SK-N-MC (cell line): Measurements from ENCODE around the gene IQCB1.

Experiments
- EZH2 ChIP-seq: fragments of 200-600 bp; sonication (generic); IDR thresholded peaks from one replicate; pipeline ENCODE4 v1.6.1; 2017; ENCODE audit warnings: antibody characterized with exemption
- POLR2AphosphoS5 ChIP-seq: IDR thresholded peaks from 2 replicates; pipeline ENCODE4 v1.6.1; 2012; ENCODE audit warnings: mild to moderate bottlenecking, low read depth, low read length, borderline replicate concordance

GRCh38 chr3:121835465-121835801, 573 bp upstream of the IQCB1 start:
- TF ChIP-seq POLR2AphosphoS5 (no peak), EZH2 (no peak)
